ENCODE results near the gene ADH4.

- TF ChIP-seq CTCF (conservative IDR thresholded peaks at IDR 0.05; ENCODE audit: low read depth in 2 of 2) (peak in 1 of 2 experiments; percentile 57; a peak in 3 of 4 replicates), CREB1 (CRISPR knock-in tag; IDR thresholded peaks at IDR 0.05; ENCODE audit: low read depth) (no peak), EZH2 (IDR thresholded peaks at IDR 0.05; ENCODE audit: low read depth, unreplicated experiment) (no peak)
These were observed 26.0 kb downstream of the ADH4 start for GRCh38 chr4:99117876-99118693.

Measured in GM23338 (cell line).